ENCODE measurements around the gene TAF11L6.

DNA sequence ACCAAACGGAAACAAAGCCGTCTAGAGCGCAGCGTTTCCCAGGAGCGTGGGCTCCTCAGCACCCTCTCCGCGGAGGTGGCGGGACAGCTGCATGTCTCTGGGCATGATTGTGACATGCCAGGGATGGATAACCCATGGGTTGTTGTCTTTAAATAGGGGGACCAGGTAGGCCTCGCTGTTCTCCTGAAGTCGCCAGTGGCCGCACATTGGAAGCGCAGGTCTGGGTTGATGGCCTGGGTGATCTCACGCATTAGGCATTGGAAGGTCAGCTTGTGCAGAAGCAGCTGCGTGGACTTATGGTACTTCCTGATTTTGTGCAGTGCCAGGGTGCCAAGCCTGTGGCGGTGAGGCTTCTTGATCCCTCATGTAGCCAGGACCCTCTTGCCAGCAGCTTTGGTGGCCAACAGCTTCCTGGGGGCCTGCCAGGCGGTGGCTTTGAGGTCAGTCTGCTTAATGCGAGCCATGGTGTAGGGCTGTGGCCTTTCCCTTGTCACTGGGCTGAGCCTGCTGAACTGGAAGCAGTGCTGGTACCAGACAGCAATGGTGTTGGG is 16.6 kb upstream of the TAF11L6 start:
- TF ChIP-seq, protein P1, sequence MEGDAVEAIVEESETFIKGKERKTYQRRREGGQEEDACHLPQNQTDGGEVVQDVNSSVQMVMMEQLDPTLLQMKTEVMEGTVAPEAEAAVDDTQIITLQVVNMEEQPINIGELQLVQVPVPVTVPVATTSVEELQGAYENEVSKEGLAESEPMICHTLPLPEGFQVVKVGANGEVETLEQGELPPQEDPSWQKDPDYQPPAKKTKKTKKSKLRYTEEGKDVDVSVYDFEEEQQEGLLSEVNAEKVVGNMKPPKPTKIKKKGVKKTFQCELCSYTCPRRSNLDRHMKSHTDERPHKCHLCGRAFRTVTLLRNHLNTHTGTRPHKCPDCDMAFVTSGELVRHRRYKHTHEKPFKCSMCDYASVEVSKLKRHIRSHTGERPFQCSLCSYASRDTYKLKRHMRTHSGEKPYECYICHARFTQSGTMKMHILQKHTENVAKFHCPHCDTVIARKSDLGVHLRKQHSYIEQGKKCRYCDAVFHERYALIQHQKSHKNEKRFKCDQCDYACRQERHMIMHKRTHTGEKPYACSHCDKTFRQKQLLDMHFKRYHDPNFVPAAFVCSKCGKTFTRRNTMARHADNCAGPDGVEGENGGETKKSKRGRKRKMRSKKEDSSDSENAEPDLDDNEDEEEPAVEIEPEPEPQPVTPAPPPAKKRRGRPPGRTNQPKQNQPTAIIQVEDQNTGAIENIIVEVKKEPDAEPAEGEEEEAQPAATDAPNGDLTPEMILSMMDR (IDR thresholded peaks at IDR 0.05), result no peak
- TF ChIP-seq POLR2A (IDR thresholded peaks at IDR 0.05), result no peak
